GM19328 (cell line): ENCODE results near the gene GPANK1.

ENCODE experiments used
- ATAC-seq: cut with Tn5 transposase; IDR thresholded peaks from one replicate; pipeline ENCODE4 v1.9.1; 2021; ENCODE audit warnings: mild to moderate bottlenecking, moderate library complexity; ENCODE audit not compliant: unreplicated experiment

Gene GPANK1

DNA sequence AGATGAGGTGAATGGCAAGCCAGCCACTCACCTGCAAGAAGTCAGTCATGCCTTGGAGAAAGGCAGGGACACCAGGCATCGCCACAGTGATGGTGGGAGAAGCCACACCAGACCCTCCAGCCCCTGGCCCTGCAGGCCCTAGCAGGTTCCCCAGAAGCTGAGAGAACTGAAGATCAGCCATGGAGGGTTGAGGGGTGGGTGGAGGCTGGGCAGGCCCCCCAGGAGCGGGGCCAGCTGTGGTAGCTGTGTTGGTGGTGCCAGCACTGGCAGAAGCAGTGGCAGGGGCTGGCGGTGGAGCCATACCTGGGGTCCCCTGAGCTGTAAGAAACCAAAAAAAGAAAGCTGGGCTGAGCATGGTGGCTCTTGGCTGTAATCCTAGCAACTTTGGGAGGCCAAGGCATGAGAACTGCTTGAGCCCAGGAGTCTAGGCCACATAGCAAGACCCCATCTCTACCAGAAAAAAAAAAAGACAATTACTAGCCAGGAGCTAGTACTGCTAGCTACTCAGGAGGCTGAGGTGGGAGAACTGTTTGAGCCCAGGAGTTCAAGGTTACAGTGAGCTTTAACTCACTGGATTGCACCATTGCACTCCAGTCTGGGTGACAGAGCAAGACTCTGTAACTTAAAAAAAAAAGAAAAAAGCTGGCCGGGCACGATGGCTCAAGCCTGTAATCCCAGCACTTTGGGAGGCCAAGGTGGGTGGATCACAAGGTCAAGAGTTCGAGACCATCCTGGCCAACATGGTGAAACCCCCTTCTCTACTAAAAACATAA lies 21.8 kb downstream of the GPANK1 start:
- ATAC-seq = no peak

DNA sequence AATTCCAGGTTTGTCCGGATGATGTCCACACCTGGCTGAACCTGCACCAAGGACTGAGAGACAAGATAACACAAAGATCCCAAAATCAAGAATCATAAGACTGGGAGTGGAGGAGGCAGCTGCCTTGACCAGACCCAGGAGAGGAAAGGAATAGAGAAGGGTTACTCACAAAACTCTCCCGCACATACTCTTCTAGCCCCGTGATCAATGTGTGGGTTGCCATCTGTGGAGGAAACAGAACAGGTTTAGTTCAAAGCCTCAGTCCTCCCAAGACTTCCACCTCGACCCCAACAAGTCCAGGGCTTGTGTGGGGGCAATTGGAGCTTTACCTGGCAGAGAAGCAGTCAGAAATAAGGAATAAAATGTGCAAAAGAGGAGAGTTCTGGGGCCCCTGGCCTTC lies 23.4 kb downstream of the GPANK1 start:
- ATAC-seq = no peak

DNA sequence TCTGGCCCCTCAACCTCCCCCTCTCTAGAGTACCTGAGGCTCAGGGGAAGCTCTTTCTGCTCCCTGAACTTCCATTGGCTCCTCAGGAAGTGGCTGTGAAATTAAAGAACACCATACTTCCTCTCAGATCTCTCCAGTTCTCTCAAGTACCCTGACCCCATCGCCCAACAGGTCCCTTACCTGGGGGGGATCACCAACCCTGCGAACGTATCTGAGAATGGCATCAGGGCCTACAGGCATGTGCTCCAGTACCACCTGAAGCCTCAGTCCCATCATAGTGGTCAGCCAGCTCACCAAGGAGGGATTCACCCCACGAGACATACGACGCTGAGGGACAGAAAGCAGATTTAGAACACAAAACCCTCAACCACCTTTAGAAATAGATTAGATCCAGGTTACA lies 24.2 kb downstream of the GPANK1 start:
- no peak for ATAC-seq

DNA sequence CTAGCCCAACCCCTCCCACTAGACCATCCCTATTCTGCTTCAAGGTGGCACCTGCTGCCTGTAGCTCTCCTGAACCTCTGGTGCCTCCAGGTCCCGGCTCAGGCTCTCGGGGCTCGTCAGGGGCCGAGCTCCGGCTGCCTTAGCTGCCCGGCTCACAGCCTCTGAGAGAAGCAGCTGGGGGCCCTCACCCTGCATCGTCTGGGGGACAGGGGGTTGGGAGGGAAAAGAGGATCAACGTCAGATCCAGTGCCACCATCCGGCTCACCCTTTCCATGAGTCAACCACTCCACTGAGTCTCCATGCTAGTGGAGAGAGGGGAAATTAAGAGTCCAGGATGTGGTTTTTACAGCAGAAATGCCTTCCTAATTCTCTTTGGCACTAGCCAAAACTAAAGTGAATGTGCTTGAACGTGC lies 25.3 kb downstream of the GPANK1 start:
- ATAC-seq = no peak

DNA sequence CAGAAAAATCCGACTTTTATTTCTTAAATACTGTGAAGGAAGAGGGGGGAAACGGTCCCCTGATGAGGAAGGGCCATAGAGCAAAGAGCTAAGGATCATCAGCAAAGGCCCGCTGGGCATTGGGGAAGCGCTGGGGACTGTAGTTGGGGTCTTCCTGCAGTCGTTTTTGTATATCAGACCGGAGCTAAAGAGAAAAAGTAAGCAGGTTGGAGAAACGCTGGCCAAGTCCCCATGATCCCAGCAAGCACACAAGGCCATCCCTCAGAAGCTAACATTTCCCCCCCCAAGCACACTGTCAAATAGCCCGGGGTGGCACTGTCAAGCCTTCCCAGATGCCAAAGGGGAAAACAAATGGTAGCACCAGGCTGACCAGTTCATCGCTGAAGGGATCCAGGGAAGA lies 25.8 kb downstream of the GPANK1 start:
- no peak for ATAC-seq

DNA sequence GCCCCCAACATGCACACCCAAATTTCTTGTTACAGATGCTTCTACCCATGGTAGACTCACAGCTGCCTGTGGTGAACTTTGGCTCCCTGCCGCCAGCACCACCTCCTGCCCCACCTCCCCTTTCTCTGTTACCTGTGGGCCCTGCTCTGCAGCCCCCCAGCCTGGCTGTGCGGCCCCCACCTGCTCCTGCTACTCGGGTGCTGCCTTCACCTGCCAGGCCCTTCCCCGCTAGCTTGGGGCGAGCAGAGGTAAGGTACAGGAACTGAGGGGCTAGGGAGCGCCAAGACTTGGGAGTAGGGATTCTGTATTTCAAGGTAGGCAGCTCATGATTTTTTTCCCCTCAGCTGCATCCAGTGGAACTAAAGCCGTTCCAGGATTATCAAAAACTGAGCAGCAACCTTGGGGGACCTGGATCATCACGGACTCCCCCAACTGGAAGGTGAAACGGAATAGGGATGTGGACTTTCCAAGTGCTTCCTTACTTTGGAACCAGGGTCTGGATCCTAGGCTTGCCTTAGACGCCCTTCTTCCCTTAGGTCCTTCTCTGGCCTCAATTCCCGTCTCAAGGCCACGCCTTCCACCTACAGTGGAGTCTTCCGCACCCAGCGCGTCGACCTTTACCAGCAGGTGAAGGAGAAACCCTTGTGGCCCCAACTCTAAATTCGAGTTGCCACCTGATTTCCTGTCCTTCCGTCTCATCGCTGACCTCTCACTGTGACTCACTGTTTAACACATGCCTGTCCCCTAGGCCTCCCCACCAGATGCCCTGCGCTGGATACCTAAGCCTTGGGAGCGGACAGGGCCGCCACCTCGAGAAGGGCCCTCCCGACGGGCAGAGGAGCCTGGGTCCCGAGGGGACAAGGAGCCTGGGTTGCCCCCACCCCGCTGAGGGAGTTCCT lies 27.9 kb downstream of the GPANK1 start:
- ATAC-seq = no peak

DNA sequence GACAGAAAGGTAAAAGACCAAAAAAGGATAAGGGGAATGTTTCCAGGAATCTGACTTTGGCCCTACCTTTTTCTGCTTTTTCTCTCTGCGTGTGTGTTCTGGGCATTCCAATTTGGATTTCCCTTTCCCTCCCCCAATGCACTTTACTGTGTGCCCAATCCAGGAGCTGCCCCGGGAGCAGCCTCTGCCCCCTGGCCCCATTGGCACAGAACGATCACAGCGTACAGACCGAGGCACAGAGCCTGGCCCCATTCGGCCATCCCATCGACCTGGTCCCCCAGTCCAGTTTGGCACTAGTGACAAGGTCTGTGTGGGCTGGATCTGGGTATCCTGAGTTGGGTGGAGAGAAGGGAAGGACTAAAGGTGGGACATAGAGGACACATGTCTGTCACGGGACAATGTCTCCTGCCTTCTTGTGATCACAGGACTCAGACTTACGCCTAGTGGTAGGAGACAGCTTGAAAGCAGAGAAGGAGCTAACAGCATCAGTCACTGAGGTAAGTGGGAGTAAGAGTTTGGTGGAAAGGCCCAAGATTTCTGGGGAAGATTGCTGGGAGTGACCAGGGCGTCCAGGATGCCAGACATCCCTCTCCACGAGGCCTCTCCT lies 29.7 kb downstream of the GPANK1 start:
- no peak for ATAC-seq

DNA sequence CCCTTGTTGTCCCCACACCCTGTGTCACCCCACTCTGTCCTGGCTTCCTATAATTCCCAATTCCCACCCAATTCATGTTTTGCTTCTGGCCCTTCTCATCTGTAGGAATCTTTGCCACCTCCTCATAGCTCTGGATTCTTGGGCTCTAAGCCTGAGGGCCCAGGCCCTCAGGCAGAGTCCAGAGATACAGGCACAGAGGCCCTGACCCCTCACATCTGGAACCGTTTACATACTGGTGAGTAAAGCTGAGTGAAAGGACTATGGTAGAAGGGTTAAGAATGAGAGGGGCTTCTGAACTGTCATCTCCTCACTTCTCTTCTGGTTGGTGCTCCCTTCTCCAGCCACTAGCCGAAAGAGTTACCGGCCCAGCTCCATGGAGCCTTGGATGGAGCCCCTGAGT lies 30.7 kb downstream of the GPANK1 start:
- no peak for ATAC-seq

DNA sequence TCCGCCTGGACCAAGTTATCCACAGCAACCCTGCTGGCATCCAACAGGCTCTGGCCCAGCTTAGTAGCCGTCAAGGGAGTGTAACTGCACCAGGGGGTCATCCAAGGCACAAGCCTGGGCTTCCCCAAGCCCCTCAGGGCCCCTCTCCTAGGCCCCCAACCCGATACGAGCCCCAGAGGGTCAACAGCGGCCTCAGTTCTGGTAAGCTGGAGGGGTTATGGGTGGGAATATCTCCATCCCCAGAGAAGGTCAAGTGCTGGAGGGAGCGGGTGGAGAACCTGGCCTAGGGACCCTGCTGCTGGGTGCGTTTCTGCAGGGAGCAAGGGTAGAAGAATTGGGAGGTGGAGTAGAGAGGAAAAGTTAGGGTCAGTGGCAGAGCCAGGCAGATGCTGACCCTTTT lies 31.4 kb downstream of the GPANK1 start:
- ATAC-seq = no peak

DNA sequence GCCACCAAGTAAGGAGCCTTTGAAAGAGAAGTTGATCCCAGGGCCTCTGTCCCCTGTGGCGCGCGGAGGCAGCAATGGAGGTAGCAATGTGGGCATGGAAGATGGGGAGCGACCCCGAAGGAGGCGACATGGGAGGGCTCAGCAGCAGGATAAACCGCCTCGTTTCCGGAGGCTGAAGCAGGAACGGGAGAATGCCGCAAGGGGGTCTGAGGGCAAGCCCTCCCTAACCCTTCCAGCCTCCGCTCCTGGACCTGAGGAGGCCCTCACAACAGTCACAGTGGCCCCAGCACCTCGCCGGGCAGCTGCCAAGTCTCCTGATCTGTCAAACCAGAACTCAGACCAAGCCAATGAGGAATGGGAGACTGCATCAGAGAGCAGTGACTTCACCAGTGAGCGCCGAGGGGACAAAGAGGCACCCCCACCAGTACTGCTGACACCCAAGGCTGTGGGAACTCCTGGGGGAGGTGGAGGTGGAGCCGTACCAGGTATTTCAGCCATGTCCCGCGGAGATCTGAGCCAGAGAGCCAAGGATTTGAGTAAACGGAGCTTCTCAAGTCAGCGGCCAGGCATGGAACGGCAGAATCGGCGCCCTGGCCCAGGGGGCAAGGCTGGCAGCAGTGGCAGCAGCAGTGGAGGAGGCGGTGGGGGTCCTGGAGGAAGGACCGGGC lies 32.4 kb downstream of the GPANK1 start:
- ATAC-seq = no peak

DNA sequence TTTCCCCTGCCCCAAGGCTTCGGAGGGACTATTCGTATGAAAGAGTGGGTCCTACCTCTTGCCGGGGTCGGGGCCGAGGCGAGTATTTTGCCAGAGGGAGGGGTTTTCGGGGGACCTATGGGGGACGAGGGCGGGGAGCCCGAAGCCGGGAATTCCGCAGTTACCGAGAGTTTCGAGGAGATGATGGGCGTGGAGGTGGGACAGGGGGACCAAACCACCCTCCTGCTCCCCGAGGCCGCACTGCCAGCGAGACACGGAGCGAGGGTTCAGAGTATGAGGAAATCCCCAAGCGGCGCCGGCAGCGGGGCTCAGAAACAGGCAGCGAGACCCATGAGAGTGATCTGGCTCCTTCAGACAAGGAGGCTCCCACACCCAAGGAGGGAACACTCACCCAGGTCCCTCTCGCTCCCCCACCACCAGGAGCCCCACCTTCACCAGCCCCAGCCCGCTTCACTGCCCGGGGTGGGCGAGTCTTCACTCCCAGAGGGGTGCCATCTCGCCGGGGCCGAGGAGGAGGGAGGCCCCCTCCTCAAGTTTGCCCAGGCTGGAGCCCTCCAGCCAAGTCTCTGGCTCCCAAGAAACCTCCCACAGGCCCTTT lies 33.0 kb downstream of the GPANK1 start:
- no peak for ATAC-seq

DNA sequence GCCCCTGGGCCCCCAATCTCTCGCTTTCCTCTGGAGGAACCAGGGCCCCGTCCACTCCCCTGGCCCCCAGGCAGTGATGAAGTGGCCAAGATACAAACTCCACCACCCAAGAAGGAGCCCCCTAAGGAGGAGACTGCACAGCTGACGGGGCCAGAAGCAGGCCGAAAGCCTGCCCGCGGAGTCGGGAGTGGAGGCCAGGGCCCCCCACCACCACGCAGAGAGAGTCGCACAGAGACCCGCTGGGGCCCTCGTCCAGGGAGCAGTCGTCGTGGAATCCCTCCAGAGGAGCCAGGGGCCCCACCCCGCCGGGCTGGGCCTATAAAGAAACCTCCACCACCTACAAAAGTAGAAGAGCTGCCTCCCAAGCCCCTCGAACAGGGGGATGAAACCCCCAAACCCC lies 33.6 kb downstream of the GPANK1 start:
- no peak for ATAC-seq

DNA sequence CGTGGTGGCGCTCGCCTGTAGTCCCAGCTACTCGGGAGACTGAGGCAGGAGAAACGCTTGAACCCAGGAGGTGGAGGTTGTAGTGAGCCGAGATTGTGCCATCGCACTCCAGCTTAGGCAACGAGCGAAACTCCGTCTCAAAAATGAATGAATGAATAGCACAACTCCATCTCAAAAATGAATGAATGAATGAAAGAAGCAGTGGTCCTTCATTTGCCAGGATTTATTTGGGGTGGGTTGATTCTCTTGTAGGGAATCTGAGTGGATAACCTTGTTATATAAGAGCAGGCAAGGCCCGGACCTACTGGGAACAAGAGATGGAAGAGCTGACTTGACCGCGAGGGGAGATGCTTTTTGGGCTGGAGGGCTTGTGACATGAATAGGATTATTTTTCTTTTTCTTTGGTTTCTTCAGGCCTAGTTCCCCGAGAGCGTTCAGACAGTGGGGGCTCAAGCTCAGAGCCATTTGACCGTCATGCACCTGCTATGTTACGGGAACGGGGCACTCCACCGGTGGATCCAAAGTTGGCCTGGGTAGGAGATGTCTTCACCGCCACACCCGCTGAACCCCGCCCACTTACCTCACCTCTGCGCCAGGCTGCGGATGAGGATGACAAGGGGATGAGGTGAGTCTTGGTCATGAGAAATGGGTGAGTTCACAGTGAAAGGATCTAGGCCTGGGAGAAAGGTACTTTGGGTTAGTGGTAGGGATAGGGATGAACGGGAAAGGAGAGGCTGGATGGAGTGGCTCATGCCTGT lies 34.4 kb downstream of the GPANK1 start:
- no peak for ATAC-seq

DNA sequence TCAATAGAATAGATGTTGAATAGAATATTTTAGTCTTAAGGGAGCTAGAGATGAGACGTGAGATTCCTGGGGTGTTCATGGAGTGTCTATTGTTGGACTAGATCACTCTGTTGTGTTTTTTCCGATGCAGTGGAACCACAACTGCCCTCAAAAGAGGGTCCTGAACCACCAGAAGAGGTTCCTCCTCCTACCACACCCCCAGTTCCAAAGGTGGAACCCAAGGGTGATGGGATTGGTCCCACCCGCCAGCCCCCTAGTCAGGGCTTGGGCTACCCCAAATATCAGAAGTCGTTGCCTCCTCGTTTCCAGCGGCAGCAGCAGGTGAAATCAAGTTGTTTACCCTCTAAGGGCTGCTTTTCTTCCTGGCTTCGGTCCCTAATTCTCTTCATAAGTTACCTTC lies 35.8 kb downstream of the GPANK1 start:
- ATAC-seq = no peak

DNA sequence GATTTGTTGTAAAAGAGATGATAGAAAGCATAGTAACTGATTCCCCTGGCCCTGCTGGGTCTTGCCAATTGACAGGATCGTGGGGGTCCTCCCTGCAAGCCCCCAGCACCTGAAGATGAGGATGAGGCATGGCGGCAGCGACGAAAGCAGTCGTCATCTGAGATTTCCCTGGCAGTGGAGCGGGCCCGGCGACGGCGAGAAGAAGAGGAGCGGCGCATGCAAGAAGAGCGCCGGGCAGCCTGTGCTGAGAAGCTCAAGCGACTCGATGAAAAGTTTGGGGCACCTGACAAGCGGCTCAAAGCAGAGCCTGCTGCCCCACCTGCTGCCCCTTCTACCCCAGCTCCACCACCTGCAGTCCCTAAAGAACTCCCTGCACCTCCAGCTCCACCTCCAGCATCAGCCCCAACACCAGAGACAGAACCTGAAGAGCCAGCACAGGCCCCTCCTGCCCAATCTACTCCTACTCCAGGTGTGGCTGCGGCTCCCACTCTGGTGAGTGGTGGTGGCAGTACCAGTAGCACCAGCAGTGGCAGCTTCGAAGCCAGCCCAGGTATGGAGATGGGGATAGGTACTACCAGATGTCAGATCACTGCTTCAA lies 37.0 kb downstream of the GPANK1 start:
- no peak for ATAC-seq

DNA sequence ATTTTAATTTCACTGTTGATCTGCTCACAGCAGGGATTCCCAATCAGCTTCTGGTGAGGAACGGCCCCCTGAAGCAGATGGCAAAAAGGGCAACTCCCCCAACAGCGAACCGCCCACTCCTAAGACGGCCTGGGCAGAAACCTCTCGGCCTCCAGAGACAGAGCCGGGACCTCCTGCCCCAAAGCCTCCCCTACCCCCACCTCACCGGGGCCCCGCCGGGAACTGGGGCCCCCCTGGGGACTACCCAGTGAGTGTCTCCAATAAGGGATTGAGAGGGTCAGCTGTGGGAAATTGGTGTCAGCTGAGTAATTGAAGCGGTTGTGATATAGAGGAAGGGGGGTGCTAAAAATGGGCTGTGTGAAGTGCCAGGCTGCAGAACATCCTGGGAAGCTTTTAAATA lies 37.8 kb downstream of the GPANK1 start:
- ATAC-seq = no peak

DNA sequence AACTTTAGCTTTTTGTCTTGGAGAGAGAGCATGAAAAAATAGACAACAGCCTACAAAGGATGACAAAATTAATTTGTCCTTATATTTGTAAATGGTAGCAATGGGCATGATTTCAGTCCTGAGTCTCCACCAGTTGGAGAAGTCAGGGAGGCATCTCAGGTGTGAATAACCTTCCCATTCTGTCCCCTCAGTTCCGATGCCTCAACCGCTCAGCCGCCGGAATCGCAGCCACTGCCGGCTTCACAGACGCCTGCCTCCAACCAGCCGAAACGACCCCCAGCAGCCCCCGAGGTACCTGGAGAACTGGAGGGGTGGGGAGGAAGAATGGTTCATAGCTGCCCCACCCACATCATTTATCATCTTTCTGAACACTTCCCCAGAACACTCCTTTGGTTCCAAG lies 40.7 kb downstream of the GPANK1 start:
- ATAC-seq = no peak

DNA sequence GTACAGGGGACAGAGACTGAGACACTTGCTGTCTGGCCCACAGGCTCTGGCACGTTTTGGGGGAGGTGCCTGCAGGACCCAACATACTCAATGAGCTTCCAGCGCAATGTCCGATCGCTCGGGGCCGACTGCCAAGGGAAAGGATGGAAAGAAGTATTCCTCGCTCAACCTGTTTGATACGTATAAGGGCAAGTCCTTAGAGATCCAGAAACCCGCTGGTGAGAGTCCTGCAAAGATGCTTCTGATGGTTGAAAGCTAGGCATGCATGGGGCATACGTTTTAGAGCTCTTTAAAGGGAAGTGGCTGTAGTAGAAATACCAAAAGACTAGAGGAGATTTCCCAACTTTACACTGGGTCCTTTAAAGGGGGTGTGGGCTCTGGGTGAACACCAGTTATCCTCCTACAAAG lies 42.1 kb downstream of the GPANK1 start:
- ATAC-seq = no peak

DNA sequence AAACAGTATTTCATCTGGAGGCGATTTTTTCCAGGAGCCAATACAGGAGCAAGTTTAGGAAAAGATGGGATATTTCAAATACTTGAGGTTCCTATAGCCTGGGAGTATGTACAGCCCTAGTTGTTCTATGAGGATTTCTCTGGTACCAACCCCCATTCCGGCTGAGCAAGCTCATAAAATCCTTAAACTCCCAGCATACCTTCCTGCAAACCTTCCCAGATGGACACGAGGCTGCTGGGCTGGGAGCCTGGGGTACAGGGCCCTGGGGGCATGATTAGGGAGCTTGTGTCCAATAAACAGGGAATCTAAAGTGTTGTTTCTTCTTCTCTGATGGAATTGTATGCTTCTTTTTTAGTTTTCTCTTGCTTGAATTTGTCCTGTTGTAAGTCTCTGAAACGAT lies 42.8 kb downstream of the GPANK1 start:
- ATAC-seq = no peak
